ENCODE data around the gene MBNL1.

MBNL1 gene

DNA sequence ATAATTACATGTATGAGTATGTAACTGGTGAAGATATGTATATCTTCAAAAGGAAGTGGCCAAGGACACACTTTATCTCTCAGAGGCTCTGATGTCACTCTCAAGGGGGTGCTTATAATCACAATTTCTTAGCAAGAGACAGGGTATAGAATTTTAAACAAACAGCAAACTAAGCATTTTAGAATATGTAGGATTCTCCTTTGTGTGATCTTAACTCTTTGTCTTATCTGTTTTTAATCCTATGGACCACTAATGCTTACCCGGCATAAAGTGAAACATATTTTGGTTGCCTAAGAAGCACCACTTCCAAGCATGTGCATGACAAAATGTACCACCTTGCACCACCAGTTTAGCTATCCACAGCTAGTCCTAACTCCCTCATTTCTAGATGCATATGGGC, 8.2 kb upstream of the MBNL1 start:
- TF ChIP-seq, protein P1, sequence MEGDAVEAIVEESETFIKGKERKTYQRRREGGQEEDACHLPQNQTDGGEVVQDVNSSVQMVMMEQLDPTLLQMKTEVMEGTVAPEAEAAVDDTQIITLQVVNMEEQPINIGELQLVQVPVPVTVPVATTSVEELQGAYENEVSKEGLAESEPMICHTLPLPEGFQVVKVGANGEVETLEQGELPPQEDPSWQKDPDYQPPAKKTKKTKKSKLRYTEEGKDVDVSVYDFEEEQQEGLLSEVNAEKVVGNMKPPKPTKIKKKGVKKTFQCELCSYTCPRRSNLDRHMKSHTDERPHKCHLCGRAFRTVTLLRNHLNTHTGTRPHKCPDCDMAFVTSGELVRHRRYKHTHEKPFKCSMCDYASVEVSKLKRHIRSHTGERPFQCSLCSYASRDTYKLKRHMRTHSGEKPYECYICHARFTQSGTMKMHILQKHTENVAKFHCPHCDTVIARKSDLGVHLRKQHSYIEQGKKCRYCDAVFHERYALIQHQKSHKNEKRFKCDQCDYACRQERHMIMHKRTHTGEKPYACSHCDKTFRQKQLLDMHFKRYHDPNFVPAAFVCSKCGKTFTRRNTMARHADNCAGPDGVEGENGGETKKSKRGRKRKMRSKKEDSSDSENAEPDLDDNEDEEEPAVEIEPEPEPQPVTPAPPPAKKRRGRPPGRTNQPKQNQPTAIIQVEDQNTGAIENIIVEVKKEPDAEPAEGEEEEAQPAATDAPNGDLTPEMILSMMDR (IDR thresholded peaks at IDR 0.05), result no peak

DNA sequence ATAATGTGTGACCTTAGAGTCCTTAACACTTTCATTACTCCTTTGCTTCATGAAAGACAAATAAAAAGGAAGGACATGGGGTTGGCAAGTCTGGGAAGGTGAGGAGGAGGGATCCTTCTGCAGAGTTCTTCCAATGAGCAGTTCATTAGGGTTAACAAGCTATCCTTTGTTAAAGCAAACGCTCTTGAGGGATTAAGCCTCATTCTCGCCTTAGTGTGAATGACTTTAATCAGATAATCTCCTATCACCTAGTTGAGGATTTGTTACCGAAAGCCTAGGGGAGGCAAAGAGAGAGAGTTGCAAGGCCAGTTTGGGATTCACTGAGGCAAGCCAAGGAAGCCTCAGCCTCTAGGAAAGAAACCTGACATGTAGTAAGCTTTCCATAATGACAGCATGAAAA, 7.4 kb upstream of the MBNL1 start:
- TF ChIP-seq, protein P1 (IDR thresholded peaks at IDR 0.05), result no peak

DNA sequence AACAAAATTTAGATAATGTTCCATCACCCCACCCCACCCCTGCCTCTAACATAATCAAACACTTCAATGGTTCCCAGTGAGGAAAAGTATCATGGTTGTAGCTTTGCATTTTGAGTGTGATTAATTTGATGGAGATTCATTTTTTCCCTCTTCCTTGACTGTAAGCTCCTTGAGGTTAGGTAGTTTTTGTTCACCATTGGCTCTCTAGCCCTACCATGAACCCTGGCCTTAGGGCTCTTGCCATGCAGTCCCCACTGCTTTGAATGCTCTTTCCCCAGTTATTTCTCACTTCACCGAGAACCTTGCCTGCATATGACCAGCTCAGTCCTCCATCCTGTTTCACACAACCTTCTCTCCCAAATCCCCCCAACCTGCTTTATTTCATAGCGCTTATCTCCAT, 5.0 kb upstream of the MBNL1 start:
- TF ChIP-seq, protein P1 (IDR thresholded peaks at IDR 0.05), result no peak

DNA sequence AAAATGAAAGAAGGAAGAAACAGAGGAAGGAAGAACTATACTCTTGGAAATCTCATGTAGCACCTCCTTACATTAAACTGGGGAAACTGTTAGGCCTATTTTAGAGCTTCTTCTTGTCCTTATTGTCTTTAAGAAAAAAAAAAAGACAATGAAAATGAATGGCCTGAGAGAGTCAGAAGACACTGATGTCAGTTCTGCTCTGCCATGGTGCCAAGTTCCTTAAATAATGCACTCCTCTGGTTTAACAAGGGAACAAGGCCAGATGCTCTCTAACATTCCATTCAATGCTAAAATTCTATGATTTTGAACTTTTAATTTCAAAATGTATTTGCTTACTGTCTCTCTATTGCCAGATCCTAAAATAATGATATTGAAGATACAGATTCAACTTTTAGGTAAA, 4.4 kb upstream of the MBNL1 start:
- TF ChIP-seq, protein P1 (IDR thresholded peaks at IDR 0.05), result no peak

DNA sequence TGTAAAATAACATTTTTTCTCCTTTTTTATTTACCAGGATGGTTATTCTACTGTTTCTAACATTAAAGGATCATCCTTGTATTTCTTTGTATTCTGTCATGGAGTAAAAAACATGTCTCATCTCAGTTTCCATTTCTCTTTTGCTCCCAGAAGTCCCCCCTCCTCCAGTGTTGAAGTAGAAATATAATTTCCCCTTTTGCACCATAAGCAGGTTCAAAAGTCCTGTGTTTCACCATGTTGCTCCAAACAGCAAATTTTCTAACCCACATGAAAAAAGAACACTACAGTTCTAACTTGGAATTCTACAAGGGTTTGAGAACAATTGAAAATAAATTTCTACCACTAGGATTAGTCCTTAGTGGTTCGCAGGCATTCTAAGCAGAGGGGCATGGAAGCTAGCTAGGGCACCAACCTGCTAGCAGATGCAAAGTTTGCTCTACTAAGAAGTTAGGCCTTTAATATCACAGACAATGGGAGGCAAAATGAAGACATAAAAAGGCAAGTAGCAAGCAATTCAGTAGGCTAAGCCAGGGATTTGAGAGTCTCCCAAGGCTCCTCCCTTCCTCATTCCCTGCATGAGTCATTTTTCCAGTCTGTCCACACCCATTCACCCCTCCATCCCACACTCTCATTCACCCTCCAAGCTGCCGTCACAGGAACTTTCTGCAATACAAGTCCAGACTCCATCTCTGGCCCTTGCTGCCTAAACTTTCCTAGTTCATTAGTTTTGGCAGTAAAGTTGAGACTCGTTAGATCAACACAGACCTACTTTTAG, 2.3 kb upstream of the MBNL1 start:
- TF ChIP-seq, protein P1 (IDR thresholded peaks at IDR 0.05), result no peak

DNA sequence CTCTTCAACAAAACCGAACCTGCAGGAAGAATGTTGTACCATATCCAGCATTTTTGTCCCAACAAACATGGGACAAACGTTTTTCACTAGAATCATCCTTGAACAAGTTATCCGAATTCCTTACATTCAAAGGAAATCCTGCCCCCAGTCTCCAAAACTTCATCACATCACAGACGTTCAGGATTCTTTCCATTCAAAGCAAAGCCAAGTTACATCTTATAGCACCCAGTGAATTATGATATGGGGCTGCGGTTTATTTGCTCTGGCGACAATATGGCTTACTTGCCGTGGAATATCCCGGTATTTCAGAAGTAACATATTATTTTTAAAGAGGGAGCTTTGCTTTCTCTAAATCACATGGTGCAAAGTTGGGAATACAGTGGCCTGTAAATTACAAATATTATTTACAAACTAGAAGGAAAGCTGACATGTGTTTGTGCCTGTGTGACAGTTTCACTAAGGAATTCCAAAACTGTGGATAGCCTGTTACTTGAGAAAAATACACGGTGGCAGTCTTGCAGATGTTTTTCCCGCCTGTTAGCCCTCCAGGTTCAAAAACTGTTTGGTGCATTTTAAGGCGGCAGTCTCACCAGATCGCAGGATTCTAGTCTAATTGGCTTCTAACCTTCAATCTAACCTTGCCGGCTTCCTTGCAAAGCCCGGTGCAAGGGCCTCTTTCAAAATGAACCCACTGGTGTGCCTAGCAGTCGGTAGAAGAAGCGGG, 736 bp upstream of the MBNL1 start:
- TF ChIP-seq, protein P1 (IDR thresholded peaks at IDR 0.05), result no peak

DNA sequence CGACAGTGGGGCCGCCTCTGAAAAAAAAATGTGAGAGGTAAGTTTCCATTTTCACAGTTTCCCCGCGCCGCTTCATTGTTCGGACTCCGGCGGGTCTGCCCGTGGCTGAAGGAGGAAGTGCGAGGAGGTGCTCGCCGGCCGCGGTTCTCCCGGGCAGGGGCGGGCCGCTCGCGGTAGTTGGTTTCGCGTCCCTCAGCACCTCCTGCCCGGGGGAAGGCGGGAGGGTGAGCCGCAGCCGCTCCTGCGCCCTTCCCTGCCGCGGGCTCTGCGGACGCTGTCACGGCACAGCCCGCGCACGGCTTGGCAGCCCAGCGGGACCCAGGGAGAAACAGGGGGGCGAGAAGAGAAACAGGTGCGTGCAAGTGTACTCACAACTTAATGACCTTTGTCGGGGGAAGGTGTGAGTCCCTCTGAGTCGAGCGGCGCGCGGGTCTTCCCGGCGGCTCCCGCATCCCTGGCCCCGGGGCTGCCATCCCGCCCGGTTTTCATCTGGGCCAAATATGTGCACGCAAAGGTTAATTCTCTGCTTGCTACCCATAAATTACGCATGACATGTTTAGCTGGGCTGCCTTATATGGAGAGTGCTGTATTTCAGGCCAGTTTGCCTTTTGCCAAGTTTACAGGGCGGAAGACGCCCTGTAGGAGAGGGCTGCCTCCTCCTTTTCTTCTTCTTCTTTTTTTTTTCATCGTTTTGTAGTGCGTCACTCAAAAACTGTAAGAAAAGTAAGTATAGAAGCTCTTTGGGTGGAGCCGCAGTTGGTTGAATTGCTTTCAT, 514 bp downstream of the MBNL1 start:
- TF ChIP-seq, protein P1 (IDR thresholded peaks at IDR 0.05), result no peak

Measured in LNCAP (cell line).